Breast epithelium (tissue), 4 donors: Measurements from ENCODE around the gene DSCAML1. TPM values are rescaled to one million over a fixed set of nuclear protein-coding genes. Genes with fewer than 3 reads are reported as not detected.
A peak's percentile ranks its signal among the peaks of the same experiment; 100 is the strongest.

ENCODE experiments used
- DNase-seq, 2 donors: peaks; one replicate each; pipeline ENCODE4 v3.0.0-alpha.2; 2019; ENCODE audit warnings: low spot score in 2 of 2
- H3K27ac ChIP-seq, 2 donors: fragments of 200-600 bp; sonication (generic) in 1 of 2; one replicate each; pipeline ENCODE4 v1.5.1; 2016 to 2019; ENCODE audit warnings: mild to moderate bottlenecking in 1 of 2
- H3K27me3 ChIP-seq, 2 donors: fragments of 200-600 bp; sonication (generic) in 1 of 2; one replicate each; pipeline versions ENCODE4 v1.5.1 to v1.6.0; 2017 to 2019; ENCODE audit warnings: control low read depth in 1 of 2, mild to moderate bottlenecking in 1 of 2
- H3K36me3 ChIP-seq: fragments of 200-600 bp; one replicate; pipeline ENCODE4 v1.5.1; 2019
- H3K4me1 ChIP-seq, 2 donors: fragments of 200-600 bp; sonication (generic); one replicate each; pipeline ENCODE4 v1.5.1; 2016 to 2019; ENCODE audit warnings: control low read depth in 1 of 2
- H3K4me3 ChIP-seq, 3 donors: fragments of 200-600 bp; sonication (generic); 1 replicate in 2 of 3; 2 replicates in 1 of 3; pipeline ENCODE4 v1.5.1; 2016 to 2019; ENCODE audit warnings: mild to moderate bottlenecking in 3 of 3, moderate library complexity in 2 of 3
- H3K9me3 ChIP-seq, 2 donors: fragments of 200-600 bp; sonication (generic) in 1 of 2; one replicate each; pipeline ENCODE4 v1.5.1; 2016 to 2019; ENCODE audit warnings: control low read depth in 1 of 2
- POLR2A ChIP-seq: fragments of 450-650 bp; IDR thresholded peaks from one replicate; pipeline ENCODE4 v1.6.1; 2016; ENCODE audit warnings: antibody characterized with exemption, mild to moderate bottlenecking, moderate library complexity
- POLR2AphosphoS5 ChIP-seq, 3 donors: sonication (generic); formaldehyde crosslinking; IDR thresholded peaks; one replicate each; pipeline ENCODE4 v1.6.1; 2017; ENCODE audit warnings: antibody characterized with exemption in 3 of 3
- intact Hi-C: fragments of 100-400 bp; cut with DNase I; formaldehyde crosslinking; loops from one replicate; pipeline ENCODE4 v1.15.1; 2023; ENCODE audit warnings: low total_unique reads
- total RNA-seq, 3 donors: library from RNA; depleted of rRNA; stranded (reverse); fragments of >200 nt; gene quantifications; one replicate each; pipeline ENCODE4 v1.1.0, GENCODE V29; 2016
- TF ChIP-seq, protein P1 (sequence below), 3 donors: fragments of 450-650 bp; IDR thresholded peaks; one replicate each; pipeline ENCODE4 v1.5.1; 2016 to 2017; ENCODE audit warnings: antibody characterized with exemption in 3 of 3, mild to moderate bottlenecking in 3 of 3, moderate library complexity in 3 of 3

The DSCAML1 gene
- total RNA-seq, 3 donors from 2014 or later: 0.33 to 1.8 (median 0.64) TPM

DNA sequence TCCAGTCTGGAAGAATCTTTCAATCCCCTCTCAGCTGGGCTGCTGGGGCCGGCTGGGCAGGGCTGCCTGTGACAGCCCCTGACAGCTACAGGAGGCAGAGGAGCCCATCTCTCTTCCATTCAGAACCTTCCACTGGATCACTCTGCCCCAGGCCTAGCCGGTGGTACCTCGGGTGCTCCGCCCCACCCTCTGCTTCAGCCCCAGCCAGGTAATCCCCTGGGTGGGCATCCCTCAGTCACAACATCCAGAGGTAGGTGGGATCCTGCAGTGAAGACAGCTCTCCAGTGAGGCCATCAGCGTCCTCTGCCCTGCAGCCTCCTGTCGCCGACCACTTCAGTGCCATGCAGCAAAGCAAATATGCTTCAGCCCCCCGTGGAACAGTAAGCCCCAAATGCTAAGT lies 223.7 kb downstream of the DSCAML1 start:
- Histone ChIP-seq H3K9me3 (no peaks in the 10 kb centered on the region), H3K4me1 (no peaks in the 10 kb centered on the region), H3K27ac (no peak overlapping the region), H3K4me3 (no peak overlapping the region), H3K36me3 (no peaks in the 10 kb centered on the region), H3K27me3 (no peaks in the 10 kb centered on the region)
- no peak for DNase-seq
- intact Hi-C loops: no loop called here
- TF ChIP-seq POLR2AphosphoS5 (IDR thresholded peaks at IDR 0.05) (no peak), POLR2A (no peak)
- TF ChIP-seq, protein P1, sequence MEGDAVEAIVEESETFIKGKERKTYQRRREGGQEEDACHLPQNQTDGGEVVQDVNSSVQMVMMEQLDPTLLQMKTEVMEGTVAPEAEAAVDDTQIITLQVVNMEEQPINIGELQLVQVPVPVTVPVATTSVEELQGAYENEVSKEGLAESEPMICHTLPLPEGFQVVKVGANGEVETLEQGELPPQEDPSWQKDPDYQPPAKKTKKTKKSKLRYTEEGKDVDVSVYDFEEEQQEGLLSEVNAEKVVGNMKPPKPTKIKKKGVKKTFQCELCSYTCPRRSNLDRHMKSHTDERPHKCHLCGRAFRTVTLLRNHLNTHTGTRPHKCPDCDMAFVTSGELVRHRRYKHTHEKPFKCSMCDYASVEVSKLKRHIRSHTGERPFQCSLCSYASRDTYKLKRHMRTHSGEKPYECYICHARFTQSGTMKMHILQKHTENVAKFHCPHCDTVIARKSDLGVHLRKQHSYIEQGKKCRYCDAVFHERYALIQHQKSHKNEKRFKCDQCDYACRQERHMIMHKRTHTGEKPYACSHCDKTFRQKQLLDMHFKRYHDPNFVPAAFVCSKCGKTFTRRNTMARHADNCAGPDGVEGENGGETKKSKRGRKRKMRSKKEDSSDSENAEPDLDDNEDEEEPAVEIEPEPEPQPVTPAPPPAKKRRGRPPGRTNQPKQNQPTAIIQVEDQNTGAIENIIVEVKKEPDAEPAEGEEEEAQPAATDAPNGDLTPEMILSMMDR (IDR thresholded peaks at IDR 0.05): no peak

- no peak overlapping the region for H3K27ac ChIP-seq
- TF ChIP-seq, protein P1 (IDR thresholded peaks at IDR 0.05): no peak
- TF ChIP-seq POLR2AphosphoS5 (IDR thresholded peaks at IDR 0.05) (no peak), POLR2A (no peak)
- no peaks in the 10 kb centered on the region for H3K9me3 ChIP-seq
- no peak overlapping the region for H3K4me3 ChIP-seq
- intact Hi-C loops: no loop called here
- no peaks in the 10 kb centered on the region for H3K4me1 ChIP-seq
- DNase-seq: no peak
- no peaks in the 10 kb centered on the region for H3K36me3 ChIP-seq
- H3K27me3 ChIP-seq: no peaks in the 10 kb centered on the region
Observed at GRCh38 chr11:117572671-117573070, 224.3 kb downstream of the DSCAML1 start.

GRCh38 chr11:117572129-117572528 lies 224.9 kb downstream of the DSCAML1 start:
- DNase-seq: peak in 1 of 2 donors; percentile 17
- H3K36me3 ChIP-seq: no peaks in the 10 kb centered on the region
- no peaks in the 10 kb centered on the region for H3K4me1 ChIP-seq
- H3K27ac ChIP-seq: no peak overlapping the region
- TF ChIP-seq POLR2AphosphoS5 (IDR thresholded peaks at IDR 0.05): no peak
- TF ChIP-seq POLR2A: no peak
- TF ChIP-seq, protein P1 (IDR thresholded peaks at IDR 0.05): no peak
- H3K27me3 ChIP-seq: no peaks in the 10 kb centered on the region
- intact Hi-C loops: no loop called here
- H3K9me3 ChIP-seq: no peaks in the 10 kb centered on the region
- H3K4me3 ChIP-seq: no peak overlapping the region

DNA sequence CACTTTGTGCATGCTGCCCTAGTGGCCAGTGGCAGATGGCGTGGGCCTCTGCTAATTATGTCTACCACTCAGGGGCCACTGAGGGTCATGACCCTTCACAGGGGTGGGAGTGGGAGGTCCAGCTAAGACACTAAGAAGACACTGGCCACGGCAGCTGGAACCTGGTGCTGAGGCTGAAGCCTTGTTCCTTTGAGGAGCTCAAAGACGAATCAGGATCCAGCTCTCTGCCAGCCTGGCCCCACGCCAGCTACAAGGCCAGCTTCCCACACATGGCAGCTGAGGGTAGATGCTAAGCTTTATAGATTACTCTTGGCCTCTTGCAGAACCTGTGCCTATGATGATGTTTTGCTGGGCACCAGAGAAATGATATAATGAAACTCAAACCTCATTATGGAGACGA lies 226.3 kb downstream of the DSCAML1 start:
- DNase-seq: peak in 1 of 2 donors; percentile 39
- Histone ChIP-seq H3K27me3 (no peaks in the 10 kb centered on the region), H3K4me1 (no peaks in the 10 kb centered on the region), H3K27ac (no peak overlapping the region), H3K4me3 (no peak overlapping the region), H3K36me3 (no peaks in the 10 kb centered on the region), H3K9me3 (no peaks in the 10 kb centered on the region)
- no peak for TF ChIP-seq POLR2AphosphoS5 (IDR thresholded peaks at IDR 0.05)
- intact Hi-C loops: no loop called here

DNA sequence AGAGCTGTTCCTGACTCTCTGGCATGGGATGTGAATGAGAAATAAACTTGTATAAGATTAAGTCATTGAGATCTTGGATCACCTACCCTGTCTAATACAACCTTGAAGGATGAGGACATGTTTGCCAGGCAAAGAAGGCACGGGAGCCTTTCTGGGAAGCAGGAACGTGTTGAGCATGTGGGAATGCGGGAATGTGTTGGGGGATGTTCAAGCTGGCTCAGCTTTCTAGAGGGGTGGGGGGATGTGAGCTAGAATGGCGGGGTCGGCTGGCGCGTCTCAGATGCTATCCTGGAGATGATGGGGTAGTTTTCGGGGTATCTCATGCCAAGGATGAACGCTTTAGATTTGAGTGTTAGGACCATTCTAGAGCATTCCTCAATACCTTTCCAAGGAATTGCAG lies 227.1 kb downstream of the DSCAML1 start:
- Histone ChIP-seq H3K4me1 (no peaks in the 10 kb centered on the region), H3K9me3 (no peaks in the 10 kb centered on the region), H3K36me3 (no peaks in the 10 kb centered on the region), H3K27me3 (no peaks in the 10 kb centered on the region), H3K27ac (no peak overlapping the region), H3K4me3 (no peak overlapping the region)
- DNase-seq: no peak
- TF ChIP-seq, protein P1 (IDR thresholded peaks at IDR 0.05): no peak
- TF ChIP-seq POLR2A (no peak), POLR2AphosphoS5 (IDR thresholded peaks at IDR 0.05) (no peak)
- intact Hi-C loops: no loop called here

- DNase-seq: no peak
- H3K27me3 ChIP-seq: no peaks in the 10 kb centered on the region
- H3K27ac ChIP-seq: no peak overlapping the region
- no peaks in the 10 kb centered on the region for H3K4me1 ChIP-seq
- H3K36me3 ChIP-seq: no peaks in the 10 kb centered on the region
- no peaks in the 10 kb centered on the region for H3K9me3 ChIP-seq
- TF ChIP-seq POLR2AphosphoS5 (IDR thresholded peaks at IDR 0.05) (no peak), POLR2A (no peak)
- TF ChIP-seq, protein P1 (IDR thresholded peaks at IDR 0.05): no peak
- intact Hi-C loops: no loop called here
- no peak overlapping the region for H3K4me3 ChIP-seq
Observed at GRCh38 chr11:117565709-117566108, 231.3 kb downstream of the DSCAML1 start.
